ENCODE measurements around the gene FKBP14. TPM values are rescaled to one million over a fixed set of nuclear protein-coding genes. Genes with fewer than 3 reads are reported as not detected.

Gene FKBP14
- total RNA-seq, 6 experiments from 2014 or later = 60.0 to 73.0 (median 64.4) TPM

DNA sequence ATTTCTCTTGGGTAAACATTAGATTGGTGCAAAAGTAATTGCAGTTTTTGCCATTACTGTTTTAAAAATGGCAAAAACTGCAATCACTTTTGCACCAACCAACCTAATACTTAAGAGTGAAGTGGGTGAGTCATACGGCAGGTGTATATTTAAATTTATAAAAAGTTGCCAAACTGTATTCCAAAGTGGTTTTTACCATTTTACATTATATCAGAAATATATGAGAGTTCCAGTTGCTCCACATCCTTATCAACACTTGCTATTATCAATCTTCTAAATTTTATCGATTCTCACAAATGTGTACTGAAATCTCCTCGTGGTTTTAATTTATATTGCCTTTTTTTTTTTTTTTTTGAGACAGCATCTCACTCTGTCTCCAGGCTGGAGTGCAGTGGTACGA lies 33.4 kb downstream of the FKBP14 start:
- TF ChIP-seq, protein P1, sequence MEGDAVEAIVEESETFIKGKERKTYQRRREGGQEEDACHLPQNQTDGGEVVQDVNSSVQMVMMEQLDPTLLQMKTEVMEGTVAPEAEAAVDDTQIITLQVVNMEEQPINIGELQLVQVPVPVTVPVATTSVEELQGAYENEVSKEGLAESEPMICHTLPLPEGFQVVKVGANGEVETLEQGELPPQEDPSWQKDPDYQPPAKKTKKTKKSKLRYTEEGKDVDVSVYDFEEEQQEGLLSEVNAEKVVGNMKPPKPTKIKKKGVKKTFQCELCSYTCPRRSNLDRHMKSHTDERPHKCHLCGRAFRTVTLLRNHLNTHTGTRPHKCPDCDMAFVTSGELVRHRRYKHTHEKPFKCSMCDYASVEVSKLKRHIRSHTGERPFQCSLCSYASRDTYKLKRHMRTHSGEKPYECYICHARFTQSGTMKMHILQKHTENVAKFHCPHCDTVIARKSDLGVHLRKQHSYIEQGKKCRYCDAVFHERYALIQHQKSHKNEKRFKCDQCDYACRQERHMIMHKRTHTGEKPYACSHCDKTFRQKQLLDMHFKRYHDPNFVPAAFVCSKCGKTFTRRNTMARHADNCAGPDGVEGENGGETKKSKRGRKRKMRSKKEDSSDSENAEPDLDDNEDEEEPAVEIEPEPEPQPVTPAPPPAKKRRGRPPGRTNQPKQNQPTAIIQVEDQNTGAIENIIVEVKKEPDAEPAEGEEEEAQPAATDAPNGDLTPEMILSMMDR (IDR thresholded peaks at IDR 0.05) = no peak
- Mint-ChIP-seq H3K27ac (no peak overlapping the region), H3K36me3 (ENCODE audit: low read depth) (peaks cover 22% of the 10 kb centered on the region), H3K9me3 (peaks cover 14% of the 10 kb centered on the region), H3K27me3 (ENCODE audit: insufficient read depth) (no peaks in the 10 kb centered on the region), H3K4me3 (no peak overlapping the region), H3K4me1 (ENCODE audit: low read depth) (peaks cover 32% of the 10 kb centered on the region)
- no peak for DNase-seq

DNA sequence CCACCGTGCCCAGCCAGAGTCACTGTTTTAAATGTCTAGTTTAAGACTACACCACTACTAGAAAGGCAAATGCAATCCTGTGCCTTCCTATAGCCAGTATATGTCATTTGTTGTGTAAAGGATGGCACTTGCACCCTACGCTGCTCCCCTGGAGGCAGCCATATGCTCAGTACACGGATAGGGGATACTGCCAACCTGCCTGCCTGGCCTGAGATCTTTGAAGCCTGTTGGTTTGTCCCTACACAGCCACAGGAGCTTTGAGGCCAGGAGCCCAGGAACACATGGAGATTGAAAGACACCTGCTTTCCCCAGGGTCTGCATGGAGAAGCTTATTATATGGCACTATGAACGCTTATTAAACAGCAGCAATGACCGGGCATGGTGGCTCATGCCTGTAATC lies 34.6 kb downstream of the FKBP14 start:
- H3K9me3 Mint-ChIP-seq = peaks cover 12% of the 10 kb centered on the region
- peaks cover 24% of the 10 kb centered on the region for H3K36me3 Mint-ChIP-seq (ENCODE audit: low read depth)
- peaks cover 44% of the 10 kb centered on the region for H3K4me1 Mint-ChIP-seq (ENCODE audit: low read depth)
- H3K27ac Mint-ChIP-seq = no peak overlapping the region
- TF ChIP-seq, protein P1 (IDR thresholded peaks at IDR 0.05) = no peak
- DNase-seq = no peak
- H3K27me3 Mint-ChIP-seq (ENCODE audit: insufficient read depth) = no peaks in the 10 kb centered on the region; the same call in 1 of the 2 replicates
- no peak overlapping the region for H3K4me3 Mint-ChIP-seq

DNA sequence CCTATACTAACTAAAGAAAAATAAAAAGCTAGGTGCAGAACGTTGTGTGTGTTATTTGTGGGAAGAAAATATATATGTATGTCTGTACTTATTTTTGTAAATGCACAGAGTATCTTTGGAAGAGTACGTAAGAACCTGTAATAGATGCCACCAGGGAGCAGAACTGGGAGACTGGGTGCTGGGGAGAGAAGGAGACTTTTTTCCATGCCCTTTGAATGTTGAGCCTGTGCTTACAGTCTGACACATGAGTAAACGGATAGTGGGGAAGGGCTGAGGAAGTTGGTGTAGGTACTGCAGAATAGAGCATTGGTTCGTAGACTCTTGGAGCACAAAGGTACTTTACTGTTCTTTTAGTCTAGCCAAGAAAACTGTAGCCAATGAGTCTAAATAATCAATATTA lies 35.6 kb downstream of the FKBP14 start:
- H3K36me3 Mint-ChIP-seq (ENCODE audit: low read depth) = peaks cover 18% of the 10 kb centered on the region

DNA sequence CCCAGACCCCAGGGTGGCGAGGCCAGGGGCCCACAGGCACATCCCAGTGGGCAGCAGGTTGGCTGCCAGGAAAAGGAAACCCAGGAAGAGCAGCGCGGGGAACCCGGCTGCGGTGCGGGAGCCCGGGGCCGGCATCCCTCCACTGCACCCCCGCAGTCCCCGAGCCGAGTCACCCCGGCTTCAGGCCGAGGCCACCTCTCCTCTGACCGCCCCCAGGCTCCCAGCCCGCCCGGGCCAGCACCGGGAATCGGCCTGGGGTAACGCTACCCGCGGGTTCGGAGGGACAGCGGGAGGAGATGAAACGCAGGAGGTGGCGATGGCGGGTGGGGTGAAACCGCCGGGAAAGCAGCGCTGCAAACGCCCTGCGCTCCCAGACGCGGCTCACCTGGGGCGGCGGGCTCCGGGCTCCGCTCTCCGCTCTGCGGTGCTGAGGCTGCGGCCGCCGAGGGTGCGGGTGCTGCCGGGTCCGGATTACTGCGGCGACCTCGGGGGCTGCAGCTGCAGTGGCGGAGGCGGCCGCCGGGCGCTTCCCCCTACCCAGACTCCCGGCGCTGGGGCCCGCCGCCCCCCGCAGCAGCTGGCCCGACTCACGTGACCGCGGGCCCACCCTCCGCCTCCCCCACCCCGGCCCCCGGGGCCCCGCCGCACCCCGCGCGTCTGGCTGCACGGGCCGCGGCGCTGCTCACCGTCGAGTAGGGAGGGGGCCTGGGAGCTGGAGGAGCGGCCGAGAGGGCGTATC lies 37.1 kb downstream of the FKBP14 start, which contains the start of gene SCRN1:
Gene SCRN1 (minus strand): TSS at position 545 of the 739 bp plus-strand sequence. CDS start 20,734 bp downstream, outside the sequence.
- Mint-ChIP-seq H3K9me3 (peaks cover 5% of the 10 kb centered on the region; the same call in 1 of the 2 replicates), H3K4me3 (peak within 1 kb of the TSS; percentile 92), H3K36me3 (ENCODE audit: low read depth) (peaks cover 18% of the 10 kb centered on the region), H3K27me3 (ENCODE audit: insufficient read depth) (no peaks in the 10 kb centered on the region; the same call in 1 of the 2 replicates), H3K27ac (peak within 1 kb of the TSS; percentile 98), H3K4me1 (ENCODE audit: low read depth) (peaks cover 45% of the 10 kb centered on the region)
- TF ChIP-seq, protein P1 (IDR thresholded peaks at IDR 0.05) = peak; percentile 22; the same call in 1 of the 2 replicates
- DNase-seq = no peak

More for the DNA sequence above, 35.6 kb downstream of the FKBP14 start:
- Mint-ChIP-seq H3K4me3 (peak overlapping the region; percentile 92), H3K4me1 (ENCODE audit: low read depth) (peaks cover 43% of the 10 kb centered on the region), H3K9me3 (peaks cover 5% of the 10 kb centered on the region; the same call in 1 of the 2 replicates), H3K27ac (peak overlapping the region; percentile 93), H3K27me3 (ENCODE audit: insufficient read depth) (no peaks in the 10 kb centered on the region; the same call in 1 of the 2 replicates)
- TF ChIP-seq, protein P1 (IDR thresholded peaks at IDR 0.05) = no peak
- DNase-seq = no peak

DNA sequence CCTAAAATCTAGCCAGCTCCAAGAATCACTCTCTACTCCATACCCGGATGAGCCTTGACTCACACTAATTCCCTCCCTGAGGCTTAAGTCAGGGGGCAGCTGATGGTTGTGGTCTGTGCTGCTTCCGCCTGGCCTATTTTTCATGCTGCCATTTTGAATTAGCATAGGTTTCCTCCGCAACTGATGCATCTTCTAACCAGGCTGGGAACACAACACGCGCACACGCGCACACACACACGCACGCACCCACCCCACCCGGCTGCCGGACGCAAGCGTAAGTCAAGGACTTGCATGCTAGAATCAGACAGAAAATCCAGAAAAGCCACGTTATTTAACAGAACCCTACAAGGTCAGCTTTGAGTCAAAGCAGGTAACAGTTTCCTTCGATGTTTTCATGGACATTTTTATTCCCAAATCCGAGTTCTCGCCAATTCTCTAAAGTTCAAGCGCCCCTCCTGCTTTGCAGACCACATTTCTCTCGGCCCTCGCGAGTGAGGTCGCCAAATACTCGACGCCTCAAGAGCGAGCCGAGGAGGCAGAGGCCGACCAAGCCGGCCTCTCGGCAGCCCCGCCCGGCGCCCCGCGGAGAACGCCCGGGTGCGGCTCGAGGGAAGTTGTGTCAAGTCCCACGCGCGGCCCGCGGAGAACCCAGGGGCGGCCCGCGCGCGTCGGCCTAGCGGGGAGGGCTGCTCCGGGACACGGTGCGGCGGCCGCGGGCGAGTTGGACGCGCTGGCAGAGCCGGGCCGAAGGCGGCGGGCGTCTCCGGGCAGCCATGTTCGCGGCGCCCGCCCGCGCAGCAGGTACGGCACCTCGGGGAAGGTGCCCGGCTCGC lies 37.9 kb downstream of the FKBP14 start:
- DNase-seq = peak; percentile 87
- Mint-ChIP-seq H3K4me1 (ENCODE audit: low read depth) (peaks cover 48% of the 10 kb centered on the region), H3K36me3 (ENCODE audit: low read depth) (peaks cover 21% of the 10 kb centered on the region), H3K4me3 (peak overlapping the region; percentile 92), H3K27me3 (ENCODE audit: insufficient read depth) (no peaks in the 10 kb centered on the region; the same call in 1 of the 2 replicates), H3K27ac (peak overlapping the region; percentile 98), H3K9me3 (peaks cover 5% of the 10 kb centered on the region; the same call in 1 of the 2 replicates)
- TF ChIP-seq, protein P1 (IDR thresholded peaks at IDR 0.05) = no peak
